Stimulated activated CD4-positive, alpha-beta T cell treated with anti-CD3 and anti-CD28 coated beads, Interleukin-1b, Interleukin-23, amount 100 ng/mL, for 1 hour (primary cell): ENCODE measurements around the gene TMPRSS4.
"Not testable (repeated sequence)": the region's sequence is repeated elsewhere in the genome, so short reads cannot be mapped to it uniquely, and the experiment has no call there.

Experiments used
- DNase-seq, 2 donors: peaks; one replicate each; pipeline ENCODE4 v3.0.0-alpha.2; 2020; ENCODE audit warnings: low read depth in 2 of 2

Gene TMPRSS4

DNA sequence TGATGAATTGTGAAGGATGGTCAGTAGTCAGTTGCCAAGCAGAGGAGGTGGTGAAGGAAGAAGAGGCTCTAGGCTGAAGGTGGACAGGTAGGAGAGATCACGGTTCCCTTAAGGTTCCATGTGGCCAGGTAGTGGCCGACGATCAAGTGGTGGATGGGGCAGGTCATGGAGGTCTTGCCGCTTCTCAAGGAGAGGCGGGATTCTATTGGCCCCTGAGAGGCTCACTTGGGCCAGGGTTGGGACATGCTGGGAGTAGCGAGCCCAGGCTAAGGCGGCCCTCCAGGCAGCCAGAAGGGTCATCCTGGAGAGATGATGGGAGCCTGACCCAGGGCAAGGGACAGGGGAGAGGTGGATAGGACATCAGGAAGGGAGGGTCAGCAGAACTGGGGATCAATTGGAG is 20.9 kb upstream of the TMPRSS4 start:
- no peak for DNase-seq

DNA sequence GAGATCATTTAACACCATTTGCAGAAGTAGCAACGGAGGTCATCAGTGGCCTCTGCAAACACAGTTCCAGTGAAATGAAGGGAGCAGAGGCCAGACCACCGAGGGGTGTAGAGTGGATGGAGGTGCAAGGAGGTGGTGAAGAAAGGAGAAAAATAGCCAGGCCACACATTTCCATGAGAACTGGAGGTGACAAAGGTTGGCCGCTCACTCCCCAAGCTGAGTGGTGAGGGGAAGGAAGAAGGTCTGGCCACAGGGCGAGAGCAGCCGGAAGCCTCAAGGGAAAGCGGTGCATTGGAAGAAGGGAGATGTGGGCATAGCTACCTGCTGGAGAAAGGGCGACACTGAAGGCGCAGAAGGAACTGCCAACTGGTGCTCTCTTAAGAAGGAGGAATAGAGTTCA is 20.1 kb upstream of the TMPRSS4 start:
- DNase-seq, result no peak

DNA sequence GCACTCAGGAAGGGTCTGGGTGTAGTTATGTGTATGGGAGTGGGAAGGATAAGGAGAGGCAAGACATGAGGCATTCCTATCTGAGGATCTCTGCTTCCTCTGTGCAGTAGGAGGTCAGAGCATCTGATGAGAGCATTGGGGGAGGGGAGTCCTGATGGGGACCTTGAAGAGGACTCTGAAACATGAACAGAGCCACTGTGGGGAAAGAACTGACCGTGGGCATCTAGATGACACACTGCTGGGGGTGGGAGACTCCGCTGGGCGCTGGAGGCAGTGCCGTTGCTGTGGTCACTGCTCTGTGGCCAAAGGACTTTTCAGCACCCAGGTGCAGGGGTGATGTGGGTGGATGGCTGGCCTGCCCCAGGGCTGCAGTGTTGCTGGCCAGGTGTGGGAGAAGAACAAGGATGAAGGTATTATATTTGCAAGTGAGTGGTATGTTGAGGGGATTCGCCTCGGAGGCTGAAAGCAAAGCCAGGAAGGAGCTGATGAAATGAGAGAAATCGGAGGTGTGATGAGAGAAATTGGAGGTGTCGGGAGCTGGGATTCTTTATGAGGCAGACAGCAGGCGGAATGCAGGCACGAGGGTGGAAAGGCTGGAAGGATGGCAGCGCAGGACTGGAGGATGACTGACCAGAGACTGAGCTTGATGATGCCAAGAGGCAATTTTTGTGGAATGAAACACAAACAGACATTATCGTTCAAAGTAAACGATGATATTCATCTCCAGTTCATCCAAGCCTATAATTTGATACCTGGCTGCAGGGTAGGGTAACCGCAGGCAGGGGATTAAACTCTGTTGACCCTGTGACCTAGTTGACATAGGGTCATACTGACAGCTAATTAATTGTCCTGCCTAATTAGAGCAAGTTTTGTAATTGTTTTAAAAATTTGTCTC is 19.4 kb upstream of the TMPRSS4 start:
- no peak for DNase-seq

DNA sequence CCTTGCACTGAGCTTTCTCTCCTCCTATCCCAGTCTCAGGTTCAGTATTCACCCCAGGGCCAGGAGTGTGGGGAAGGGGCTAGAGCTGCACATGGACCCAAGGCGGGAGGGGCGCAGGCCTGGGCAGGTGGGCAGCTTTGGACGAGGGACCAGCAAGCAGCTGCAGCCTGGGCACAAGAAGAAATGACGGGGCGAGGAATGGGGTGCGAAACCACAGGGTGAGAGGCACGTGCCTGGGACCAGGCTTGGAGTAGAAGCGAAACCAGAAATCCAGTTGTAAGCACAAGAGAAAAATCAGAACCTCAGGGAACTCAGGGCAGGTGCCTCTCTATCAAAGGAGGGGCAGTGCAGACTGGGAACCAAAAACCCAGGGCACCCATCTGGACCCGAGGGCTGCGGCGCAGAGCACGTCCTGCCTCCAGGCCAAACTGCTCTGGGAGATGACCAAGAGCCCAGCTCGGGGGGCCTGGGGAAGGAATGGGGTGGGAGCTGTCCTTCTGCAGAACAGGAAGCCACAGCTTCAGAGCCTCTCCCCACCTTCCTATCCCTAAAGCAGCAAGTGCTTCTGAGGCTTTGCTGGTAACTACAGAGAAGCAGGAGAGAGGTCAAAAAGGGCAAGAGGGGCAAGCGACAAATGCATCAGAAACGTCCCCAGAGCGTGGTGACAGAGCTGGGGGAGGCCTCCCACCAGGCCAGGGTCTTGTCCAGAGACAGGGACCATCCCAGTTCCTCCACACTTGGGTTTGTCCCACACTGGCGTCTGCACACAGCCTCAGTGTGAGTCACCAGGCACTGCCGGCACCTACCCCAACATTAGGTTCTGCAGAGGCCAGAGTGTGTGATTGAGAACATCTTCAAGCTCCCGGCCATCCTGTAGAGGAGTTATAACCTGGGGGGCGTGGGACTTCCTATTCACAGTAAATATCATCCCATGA is 18.3 kb upstream of the TMPRSS4 start:
- DNase-seq, result no peak

DNA sequence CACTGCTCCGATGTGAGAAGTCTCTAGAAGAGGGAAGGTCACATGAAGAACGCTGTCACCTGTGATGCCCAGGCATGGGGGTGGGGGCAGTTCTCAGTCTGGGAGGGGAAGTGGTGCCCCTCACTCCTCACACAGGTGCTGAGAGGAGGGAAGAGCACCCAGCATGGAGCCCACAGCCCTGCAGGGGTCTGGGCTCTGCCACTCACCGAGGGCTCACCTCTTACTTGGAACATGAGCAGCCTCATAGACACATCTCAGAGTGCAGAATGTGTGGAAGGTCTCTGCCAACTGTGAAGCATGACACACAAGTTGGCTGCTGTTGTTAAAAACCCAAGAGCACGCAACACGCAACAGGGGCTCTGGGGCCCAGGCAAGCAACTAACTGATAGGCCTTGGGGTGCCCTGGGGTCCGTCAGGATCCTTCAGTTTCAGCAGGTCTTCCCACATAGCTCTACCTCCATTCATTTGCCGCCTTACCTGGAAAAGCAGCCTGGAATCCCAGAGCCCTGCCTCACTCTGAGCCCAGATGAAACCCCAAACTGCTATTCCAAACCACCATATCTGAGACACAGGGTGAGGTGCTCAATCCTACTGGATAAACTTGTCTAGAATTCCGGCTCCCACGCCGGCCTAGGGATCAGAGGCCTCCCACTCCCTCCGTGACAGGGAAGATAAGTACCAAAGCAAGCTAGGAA is 17.5 kb upstream of the TMPRSS4 start:
- no peak for DNase-seq

DNA sequence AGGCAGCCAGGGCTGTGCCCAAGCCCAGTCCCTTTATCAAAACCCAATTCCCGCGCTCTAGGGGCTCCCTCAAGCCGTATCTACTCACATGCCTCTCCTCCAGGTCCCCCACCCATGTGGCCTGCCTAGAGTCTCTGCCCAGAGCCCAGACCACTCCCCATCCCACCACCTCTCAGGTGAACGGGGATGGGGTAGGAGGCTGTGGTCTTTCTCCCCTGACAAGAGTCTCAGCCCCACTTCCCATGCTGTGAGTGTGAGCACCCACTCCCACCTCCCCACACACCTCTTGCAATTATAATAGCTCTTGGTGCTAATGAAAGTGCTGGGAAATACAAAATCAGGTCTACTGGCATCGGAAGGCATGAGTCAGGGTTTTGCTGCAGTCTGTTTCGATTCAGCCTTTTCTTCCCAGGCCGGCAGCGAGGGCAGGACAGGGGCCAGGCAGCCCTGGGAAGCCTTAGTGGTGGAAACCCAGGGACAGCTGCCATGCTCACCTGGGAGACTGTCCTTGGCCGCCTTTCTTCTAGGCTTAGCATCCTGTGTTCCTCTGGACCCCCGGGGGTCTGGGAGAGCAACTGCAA is 16.7 kb upstream of the TMPRSS4 start:
- no peak for DNase-seq

DNA sequence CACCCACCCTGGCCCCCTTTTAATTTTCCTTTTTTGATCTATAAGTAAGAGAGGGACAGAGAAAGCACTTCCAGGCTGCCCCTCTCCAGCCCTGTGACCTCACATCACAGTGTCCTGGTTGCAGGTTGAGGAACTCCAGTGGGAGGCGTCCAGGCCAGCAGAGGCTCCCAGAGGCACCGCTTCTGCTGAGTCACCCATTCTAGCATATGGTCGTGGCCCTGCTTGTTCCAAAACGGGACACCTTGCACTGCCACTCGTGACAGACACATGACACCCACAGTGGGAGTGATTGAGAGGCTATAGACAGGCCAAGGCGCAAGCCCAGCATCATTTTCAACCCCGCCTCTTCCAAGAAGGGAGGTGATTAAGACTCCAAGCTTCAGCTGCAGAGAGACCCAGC is 16.0 kb upstream of the TMPRSS4 start:
- DNase-seq, result no peak

DNA sequence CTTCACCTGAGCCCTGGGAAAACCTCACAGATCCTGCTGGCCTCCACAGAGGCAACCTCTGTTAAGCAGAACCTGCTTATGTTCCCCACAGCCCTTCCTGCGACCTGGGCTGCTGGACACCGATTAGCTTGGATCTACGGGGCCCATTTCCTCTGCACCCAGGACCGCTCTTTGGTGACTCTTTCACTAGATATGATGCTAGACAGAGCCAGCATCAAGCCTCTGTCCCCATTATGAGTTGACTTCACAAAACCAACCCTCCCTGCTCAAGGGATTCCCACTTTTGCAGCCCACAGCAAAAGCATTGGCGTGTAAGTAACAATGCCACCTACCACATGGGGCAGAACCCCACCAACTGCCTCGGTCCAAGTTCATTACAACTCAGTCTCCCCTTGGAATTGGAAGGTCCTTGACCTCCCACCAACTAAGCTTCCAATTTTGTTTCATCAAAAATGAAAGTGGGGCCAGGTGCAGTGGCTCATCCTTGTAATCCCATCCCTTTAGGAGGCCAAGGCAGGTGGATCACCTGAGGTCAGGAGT is 15.2 kb upstream of the TMPRSS4 start:
- DNase-seq, result no peak

DNA sequence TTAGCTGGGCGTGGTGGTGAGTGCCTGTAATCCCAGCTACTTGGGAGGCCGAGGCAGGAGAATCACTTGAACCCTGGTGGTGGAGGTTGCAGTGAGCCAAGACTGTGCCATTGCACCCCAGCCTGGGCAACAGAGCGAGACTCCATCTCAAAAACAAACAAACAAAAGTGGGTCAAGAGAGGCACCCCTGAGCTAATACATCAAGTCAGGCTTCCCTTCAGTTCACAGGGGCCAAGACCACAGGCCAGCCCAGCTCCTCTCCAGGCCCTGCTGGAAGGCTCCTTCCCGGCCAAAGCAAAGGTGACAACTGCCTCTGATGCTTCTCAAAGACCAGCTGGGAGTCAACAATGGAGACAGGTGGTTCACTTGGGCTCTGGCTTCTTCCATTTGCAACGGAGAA is 14.7 kb upstream of the TMPRSS4 start:
- not testable (repeated sequence) for DNase-seq

DNA sequence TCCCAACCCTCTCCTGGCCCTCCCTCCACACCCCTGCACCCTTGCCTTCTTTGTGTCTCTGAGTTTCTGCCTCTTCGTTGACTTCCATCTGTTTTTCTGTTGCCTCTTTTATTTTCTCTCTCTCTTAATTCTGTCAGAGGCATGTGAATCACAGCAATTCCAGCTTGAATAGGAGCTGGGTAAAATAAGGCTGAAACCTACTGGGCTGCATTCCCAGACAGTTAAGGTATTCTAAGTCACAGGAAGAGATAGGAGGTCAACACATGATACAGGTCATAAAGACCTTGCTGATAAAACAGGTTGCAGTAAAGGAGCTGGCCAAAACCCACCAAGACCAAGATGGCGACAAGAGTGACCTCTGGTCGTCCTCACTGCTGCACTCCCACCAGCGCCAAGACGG is 14.2 kb upstream of the TMPRSS4 start:
- not testable (repeated sequence) for DNase-seq

DNA sequence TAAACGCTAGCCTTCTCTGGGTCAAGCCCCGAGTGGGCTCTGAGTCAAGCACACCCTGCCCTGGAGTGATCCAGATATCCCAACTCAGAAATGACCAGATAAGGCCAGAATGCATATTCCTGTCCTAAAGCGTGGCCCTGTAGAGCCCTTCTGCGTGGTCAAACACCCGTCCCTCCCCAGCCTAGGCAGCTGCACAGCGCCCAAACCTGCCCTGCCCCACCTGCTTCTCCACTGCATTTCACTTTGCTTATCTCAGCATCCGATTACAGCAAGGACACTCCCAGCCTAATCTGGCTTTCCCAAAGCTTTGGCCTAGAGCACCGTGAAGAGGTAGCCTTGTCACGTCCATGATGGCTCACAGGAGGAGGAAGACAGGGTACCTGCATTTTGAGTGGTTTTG is 11.9 kb upstream of the TMPRSS4 start:
- DNase-seq, result no peak

DNA sequence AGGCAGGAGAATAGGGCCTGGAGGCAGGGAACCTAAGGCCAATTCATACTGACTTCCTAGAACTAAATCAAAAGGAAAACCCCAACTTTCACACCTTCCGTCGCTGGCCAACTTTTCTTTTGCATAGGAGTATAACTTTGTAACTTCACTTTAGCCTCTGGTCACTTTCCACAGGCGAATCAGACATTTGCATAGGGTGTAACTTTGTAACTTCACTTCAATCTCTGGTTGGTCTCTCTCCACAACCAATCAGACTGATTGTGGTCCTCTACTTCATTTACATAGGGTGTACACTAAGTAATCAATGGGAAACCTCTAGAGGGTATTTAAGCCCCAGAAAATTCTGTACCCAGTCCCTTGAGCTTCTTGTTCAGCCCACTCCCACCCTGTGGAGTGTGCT is 11.5 kb upstream of the TMPRSS4 start:
- DNase-seq, result no peak

DNA sequence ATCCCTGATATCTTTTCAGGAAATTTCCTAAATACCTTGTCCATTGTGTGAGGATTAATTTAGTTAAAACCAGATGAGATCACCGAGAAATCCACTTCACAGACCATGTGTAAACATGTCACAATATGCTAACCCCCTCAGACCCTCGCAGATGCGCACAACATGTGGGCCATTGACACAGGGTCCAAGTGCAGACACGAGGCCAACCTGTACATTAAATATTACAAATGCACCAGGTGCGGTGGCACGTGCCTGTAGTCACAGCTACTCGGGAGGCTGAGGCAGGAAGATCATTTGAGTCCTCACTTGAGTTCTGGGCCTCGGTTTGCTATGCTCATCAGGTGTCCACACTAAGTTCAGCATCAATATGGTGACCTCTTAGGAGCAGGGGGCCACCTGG is 9.9 kb upstream of the TMPRSS4 start:
- DNase-seq, result no peak

DNA sequence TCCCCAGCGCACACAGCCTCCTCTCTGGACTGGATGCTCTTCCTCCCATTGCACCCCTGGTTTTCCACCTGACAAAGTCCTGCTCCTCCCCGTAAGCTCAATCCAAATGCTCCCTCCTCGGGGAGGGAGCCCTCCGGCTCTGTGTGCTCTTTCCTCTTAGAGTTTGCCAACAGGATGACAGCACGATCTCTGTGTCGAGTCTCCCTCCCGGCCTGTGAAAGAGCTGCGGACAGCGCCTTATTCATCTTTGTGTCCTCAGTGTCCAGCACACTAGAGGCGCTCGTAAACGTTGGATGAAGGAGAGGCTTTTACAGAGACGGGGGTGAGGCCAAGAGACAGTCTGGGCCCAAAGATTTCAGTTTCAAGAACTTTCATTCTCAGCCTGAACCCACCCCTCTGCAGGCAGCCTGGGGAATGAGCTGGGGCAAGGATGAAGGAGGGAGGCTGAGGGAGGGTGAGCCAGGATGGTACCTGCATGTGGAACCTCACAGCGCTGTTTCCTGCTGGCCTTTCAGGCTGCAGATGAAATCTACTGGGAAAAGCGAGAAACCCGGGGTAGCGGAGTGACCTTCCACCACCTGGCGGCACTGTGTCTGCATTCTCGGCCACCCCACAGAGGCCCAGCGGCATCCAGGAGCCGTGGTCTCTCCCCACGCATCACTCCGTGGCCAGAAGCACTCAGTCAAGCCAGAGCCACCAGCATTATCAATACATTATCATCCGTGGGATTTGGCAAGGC is 8.5 kb upstream of the TMPRSS4 start:
- no peak for DNase-seq

DNA sequence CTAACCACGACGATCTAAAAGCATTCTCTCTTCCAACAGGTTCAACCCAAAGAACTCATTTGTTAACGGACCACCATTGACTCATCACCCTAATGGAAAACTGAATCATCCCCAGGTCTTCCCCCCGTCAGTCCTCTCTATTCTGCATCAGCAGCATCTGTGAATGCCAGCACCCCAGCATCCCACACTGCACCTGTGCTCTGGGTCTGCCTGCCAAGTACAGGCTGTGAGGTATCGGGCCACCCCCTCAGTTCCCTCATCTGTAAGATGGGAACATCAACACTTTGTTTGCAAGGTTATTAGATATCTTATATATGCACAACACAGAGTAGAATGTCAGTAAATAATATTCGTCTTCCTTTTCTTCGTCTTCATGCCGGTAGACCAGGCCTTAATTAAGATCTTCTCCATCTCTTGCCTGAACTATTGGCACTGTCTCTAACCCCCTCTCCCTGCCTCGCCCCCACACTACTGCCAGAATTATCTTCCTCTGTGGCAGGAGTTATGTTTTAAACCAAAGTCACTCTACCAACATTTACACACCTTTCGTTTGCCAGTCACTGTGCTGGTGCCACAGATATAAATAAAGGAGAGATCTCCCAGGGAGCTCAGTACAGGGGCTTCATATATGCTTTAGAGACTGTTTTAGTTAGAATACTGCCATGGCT is 7.8 kb upstream of the TMPRSS4 start:
- no peak for DNase-seq

DNA sequence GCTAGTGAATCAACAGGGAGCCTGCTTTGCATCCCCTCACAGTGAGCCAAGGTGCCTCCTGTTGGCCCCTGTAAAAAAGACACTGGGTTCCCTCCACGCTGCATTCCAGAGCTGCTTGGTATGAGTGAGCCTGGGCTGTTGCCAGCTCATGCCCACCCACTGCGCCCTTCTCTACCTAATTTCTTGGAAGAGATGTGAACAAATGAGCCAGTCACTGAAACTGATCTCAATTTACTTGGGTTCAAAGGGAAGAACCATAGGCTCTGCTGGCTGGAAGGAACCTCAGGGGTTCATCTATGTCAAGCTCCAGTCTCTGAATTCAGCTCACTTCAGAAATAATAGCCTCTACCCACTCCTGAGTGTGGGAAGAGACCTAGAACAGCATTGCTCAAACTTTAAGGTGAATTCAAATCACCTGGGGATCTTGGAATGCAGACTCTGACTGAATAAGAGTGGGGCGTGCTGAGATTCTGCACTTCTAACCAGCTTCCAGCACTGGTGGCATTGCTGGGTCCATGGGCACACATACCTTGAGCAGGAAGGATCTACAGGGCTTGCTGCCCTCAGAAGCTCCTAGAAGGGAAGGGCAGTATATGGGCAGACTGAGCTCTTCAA is 5.4 kb upstream of the TMPRSS4 start:
- DNase-seq, result no peak

DNA sequence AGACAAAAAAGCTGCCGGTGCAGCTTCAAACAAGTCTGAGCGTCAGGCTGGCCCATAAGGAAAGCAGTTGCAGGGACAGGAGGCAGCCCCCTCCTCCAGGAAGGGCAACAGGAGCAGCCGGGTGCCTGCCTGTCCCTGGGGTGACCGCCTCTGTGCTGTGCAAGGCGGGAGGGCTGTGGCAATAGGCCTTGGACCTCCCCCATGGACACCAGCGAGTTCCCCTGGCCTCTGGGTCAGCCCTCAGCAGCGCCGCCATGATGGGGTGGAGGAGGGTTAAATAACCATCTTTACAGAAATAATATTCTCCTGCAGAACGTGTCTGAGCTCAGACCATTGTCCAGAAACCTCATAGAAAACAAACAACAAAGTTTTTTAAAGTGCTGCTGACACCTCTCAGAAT is 3.3 kb upstream of the TMPRSS4 start:
- DNase-seq, result no peak

DNA sequence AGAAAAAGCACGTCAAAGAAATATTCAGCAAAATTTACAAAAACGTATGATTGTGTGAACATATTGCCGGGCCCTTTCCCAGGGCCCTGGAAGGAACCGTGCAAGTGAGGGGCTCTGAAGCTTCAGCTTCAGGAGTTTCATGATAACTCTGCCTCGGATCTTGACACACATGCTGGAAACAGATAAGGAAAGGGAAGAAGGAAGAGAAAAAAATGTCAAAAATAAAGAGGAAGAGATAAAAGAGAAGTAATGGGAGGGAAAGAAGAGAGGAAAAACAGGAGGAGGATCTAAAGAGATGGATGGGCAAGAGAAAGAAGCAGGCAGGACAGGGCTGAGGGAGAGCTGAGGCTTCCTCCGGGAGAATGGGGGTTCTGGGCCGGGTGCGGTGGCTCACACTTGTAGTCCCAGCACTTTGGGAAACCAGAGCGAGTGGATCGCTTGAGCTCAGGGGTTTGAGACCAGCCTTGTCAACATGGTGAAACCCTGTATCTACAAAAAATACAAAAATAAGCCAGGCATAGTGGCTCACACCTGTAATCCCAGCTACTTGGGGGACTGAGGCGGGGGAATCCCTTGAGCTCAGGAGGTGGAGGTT is 2.7 kb upstream of the TMPRSS4 start:
- no peak for DNase-seq

DNA sequence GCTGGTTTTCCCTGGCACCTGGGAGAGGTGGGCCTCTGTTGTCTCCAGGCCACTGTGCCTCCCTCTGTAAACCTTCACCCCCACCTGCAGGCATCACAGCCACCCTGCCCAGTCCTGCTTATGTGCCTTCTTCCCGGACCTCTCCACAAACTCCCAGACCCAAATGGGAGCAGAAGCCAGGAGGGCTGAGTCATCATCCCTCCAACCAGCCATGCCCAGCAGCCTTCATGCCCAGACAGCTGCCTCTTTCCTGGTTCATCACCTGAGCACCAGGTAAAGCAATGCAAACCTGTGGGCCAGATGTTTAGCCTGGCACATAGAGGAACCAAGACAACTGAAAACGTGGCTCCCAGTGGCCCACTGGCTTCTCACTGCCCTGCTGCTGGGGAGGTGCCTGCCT is 2.1 kb upstream of the TMPRSS4 start:
- DNase-seq, result no peak
